GM19372 (cell line): Measurements from ENCODE around the gene AMBRA1.
"Not testable (repeated sequence)": the region's sequence is repeated elsewhere in the genome, so short reads cannot be mapped to it uniquely, and the experiment has no call there.

ENCODE experiments used
- ATAC-seq: cut with Tn5 transposase; IDR thresholded peaks from one replicate; pipeline ENCODE4 v1.9.1; 2021; ENCODE audit warnings: mild to moderate bottlenecking, low read depth, moderate library complexity; ENCODE audit not compliant: unreplicated experiment

AMBRA1 gene

GRCh38 chr11:46534711-46535110, 59.1 kb downstream of the AMBRA1 start:
- ATAC-seq: no peak

- ATAC-seq: no peak
Measured at GRCh38 chr11:46533396-46534100, 60.3 kb downstream of the AMBRA1 start.

DNA sequence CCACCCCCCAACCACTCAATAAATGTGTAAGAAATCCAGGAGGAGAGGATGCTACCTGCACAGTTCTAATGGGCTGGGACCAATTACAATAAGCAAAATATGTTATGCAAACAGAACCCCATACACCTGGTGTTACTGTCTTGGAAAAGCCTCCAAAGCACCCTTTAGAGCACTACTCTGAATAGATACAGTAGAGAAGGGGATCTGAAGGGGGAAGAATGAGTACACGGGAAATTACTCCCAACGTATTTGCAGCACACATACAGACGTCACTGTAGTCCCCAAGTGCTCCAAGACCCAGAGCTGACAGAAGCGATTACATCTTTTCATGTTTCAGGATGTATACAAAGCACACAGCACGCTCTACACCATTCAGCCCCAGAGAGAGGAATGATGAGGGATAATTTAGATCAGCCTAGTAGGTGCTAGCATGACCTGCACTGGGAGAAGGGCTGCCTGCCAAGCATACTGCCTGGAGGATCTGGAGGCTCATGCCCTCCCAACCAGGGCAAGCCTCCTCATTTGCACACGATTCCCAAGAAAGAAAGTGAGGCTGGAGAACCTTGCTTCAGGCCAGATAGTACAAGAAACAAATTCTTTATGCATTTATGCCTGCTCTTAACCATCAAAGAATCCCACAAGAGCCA, 63.8 kb downstream of the AMBRA1 start:
- ATAC-seq: no peak

DNA sequence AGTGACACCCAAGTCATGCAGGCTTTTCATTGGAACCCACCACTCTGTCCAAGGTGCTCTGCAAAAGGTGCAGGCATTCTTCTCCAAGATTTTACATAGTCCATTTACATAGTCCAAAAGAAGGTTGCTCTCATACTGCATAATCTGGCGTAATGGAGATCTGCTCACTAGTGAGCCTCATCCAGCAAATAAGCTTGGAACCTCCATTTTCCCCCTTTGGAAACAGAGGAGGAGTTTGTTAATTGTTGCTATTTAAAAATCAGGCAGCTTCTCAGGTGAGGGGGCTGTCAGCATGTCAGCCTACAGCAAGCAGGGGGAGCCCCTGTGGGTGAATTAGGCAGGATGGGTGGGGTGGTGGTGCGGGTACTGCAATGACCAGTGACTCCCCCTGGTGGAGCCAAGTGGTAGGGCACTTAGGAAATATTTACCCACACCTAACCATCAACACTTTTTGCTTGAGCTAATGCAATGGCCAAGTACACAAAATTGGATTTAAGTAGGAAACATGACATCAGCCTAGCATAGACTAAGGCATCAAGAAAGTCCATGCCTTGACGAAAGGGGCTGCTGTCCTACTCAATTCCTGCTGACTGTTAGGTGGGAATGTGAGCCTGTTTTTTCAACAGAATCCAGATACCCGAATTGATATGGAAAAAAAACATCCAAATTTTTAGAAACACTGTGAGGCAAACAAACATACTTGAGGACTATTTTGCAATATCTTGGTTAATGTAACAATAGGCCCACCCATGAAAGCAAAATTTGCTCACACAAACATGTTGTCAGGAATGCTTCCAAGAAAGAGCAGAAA, 64.5 kb downstream of the AMBRA1 start:
- no peak for ATAC-seq

DNA sequence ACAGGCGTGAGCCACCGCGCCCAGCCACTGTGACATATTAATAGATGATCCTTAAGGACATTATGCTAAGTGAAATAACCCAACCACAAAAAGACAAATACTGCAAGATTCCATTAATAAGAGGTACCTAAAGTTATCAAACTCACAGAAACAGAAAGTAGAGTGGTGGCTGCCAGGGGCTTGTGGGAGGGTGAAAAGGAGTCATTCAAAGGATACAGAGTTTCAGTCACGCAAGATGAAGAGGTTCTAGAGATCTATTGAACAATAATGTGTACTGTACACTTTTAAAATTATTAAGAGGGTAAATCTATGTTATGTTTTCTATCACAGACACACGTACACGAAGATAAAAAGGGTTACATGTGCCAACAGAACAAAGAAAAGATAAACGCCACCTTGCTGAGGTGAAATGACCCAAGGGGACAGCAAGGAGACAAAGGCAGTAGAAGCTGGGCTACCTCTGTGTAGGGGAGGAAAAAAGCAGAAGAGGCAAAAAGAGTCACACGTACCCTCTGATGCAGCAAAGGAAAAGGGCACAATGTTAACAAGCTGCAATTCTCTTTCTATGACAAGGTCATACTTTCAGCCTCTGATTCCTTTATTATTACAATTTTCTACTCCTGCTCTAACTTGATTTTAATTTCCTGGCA, 65.3 kb downstream of the AMBRA1 start:
- no peak for ATAC-seq

- ATAC-seq: no peak
Measured at GRCh38 chr11:46527591-46528130, 66.2 kb downstream of the AMBRA1 start.

DNA sequence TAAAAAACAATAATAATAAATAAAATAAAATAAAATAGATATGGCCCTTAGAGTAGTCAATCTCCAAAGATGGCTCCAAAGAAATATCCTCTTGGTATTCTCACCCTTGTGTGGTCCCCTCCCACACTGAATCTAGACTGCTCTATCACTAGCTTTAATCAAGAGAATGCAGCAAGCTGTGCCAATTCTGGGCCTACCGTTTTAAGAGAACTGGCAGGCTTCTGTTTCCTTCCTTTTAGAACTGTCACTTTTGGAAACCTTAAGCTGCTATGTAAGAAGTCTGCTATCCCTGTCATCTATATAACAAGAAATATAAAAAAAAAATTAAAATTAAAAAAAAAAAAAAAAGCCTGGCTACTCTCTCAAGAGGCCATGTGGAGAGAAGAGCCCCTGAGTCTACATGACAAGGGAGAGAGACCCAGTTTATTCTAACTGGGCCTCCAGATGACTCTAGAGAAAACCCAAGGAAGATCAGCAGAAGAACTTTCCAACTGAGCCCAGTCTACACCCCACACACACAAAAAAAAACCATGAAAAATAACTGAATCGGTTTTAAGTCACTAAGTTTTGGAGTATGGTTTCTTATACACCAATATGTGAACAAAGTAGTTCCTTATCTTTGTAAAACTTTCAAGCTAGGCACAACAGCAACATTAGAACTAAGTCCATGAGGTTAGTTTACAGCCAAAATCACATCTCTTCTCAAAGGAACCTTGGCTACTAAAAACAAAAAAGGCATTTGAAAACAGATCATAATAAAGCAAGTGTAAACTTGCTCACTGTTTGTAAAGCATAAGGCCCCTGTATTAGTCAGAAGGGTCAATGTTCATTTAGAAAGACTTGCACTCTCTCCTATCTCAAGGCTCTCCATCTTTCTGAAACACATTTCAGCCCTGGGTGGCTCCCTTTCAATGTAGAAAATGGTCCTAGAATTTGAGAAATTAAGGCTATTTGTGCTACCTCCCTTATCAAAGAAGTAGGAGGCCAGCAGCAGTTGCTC, 67.3 kb downstream of the AMBRA1 start:
- ATAC-seq: no peak

DNA sequence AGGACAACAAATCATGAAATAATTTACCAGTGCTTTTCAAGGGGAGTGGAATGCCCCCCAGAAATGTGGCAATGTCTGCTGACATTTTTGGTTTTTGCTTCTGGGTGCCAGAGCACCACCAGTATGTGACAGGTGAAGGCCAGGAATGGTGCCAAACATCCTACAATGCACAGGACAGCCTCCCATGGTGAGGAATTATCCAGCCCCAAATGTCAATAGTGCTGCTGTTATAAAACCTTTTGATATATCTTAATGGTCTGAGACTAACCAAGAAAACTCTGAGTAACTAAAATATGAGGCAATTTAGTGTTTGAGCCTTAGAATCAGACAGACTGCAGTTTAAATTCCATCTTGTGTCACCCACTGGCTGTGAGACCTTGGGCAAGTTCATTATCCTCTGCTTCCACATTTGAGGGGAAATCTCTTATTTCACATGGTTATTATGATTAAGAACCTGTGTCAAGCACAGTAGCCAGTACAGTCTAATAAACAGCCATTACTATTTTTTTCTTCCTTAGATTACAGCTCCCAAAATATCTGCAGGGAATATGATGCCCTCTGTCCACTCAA, 69.5 kb downstream of the AMBRA1 start:
- no peak for ATAC-seq

DNA sequence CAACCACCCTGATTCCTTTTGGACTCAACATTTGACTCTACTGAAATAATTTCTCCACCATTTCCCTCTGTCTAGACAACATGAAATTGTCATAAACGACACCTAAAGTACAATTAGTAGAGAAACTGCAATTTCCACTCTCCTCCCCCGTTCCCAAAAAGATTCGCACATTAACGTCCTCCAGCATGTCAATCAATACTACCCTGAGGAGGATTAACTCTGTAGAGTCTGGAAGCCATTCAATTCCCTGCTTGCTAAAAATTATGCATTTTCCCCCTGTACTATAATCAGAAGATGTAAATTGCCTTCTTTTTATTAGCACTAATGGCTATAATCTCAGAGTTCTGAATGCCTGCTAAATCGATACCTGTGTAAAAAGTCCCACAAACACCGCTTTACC, 70.5 kb downstream of the AMBRA1 start:
- ATAC-seq: no peak

DNA sequence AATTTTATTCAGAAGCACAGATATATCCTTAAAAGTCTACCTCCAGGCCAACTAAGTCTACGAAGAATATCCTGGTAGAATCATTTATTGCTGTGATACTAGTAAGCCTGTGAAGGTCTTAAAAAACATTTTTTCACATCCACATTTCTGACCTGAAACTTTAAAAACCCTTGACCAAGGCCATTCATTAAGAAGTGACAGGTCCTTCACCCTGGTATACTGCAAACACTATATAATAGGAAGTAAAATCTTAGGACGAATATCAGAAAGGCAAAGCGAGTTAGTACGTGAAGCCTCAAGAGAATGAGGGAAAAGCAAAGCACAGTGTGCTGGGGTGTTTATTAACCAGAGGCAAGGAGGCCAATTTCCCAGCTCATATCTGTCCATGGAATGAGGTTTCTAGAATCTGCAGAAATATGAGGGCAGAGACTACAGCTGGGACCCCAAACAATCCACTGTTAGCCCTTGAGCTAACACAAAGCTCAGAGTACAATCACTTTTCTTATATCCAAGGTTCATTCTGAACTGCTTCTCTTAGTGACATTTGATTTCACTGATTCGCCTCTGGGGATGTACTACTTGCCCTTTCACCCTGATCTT, 71.0 kb downstream of the AMBRA1 start:
- no peak for ATAC-seq

DNA sequence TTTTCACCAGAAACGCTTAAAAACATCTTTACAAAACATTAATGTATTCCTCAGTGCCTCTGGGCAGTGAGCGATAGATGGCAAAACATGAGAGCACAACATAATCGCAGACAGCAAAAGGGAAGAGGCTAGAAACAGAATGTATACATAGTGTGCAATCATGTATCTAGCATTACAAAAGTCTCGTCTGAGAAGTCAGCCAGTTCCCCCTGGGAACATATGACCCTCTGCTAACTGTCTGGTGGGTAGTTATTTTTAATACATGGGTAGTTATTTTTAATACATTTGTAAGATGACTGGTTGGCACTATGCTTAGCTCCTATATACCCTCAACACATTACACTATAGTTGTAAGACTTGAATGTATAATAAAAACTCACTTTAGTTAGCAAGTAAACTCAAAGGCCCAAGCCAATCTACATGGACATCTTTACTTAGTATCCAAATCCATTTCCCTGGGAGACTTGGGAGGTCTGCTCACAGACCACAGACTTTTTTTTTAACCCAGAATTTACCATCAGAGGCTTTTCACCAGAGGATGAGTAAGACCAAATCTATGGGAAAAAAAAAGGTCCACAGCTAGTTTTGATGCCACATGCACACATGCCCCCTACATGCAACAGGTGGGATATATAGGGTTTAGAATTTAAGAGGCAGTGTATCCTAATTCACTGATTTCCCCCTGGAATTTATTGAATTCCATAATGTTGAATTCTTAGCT, 71.7 kb downstream of the AMBRA1 start:
- no peak for ATAC-seq

DNA sequence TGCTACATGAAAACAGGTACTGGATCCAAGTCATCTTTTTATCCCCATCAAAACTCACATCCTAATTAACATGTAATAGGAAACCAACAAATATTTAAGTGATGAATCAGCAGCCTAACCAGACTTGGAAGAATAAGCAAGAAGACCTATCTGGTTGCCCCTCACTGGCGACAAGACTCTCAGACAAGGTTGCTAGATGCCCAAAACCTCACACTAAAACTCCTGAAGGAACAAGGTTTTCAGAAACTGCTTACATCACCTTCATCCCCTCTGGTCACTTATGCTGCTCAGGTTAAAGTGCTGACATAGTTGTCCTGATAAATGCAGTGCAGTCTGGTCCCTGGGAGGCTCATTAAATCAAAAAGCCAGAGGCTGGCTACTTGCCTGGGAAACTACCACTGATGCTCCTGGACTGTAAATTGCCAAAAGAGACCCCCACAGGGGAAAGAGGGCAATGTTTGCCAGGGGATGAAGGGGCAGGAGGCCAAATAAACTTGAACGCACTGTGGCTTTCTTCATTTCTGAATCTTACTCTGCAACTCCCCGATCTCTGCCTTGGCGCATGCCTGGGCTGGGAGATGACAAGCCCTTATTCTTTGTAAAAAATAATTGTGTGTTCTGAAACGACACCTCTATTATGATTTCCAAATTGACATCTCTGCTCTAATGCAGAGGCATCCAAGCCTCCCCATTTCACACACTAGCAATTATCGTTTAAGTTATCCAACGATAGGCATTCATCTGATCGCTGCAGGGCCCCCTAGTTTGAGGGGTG, 72.7 kb downstream of the AMBRA1 start:
- no peak for ATAC-seq

GRCh38 chr11:46519351-46519750, 74.5 kb downstream of the AMBRA1 start:
- ATAC-seq: no peak

- not testable (repeated sequence) for ATAC-seq
Measured at GRCh38 chr11:46518928-46519327, 74.9 kb downstream of the AMBRA1 start.

DNA sequence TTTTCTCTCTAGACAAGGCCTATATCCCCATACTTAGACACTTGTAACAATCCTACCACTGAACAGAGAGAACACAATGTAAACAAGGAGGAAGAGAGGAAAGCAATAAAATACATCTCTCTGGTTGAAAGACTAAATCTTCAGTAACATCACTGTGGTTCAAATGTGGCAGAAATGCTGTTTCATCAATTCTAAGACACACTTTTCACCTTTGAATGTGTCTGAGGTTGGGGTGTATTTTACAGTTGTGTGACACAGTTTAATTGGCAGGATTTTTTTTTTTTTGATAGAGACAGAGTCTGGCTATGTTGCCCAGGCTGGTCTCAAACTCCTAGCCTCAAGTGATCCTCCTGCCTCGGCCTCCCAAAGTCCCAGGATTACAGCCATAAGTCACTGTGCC, 79.5 kb downstream of the AMBRA1 start:
- ATAC-seq: no peak

DNA sequence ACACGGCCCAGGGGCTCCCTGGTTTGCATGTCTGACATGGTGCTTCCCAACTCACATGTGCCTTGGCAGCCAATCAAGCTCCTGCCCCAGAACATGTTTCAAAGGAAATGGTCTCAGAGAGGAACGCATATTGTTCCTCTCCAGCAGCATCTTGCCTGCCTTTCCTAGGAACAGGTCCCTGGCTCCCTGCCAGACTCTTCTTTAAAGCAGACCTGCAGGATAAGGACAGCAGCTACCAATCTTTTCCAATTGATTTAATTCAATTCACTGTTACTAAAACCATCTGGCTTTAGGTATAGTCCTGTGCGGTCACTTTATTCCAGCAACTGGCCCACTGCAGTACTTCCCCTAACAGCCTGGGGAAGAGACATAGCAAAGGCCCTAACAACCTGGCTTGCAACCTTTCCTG, 79.9 kb downstream of the AMBRA1 start:
- no peak for ATAC-seq

DNA sequence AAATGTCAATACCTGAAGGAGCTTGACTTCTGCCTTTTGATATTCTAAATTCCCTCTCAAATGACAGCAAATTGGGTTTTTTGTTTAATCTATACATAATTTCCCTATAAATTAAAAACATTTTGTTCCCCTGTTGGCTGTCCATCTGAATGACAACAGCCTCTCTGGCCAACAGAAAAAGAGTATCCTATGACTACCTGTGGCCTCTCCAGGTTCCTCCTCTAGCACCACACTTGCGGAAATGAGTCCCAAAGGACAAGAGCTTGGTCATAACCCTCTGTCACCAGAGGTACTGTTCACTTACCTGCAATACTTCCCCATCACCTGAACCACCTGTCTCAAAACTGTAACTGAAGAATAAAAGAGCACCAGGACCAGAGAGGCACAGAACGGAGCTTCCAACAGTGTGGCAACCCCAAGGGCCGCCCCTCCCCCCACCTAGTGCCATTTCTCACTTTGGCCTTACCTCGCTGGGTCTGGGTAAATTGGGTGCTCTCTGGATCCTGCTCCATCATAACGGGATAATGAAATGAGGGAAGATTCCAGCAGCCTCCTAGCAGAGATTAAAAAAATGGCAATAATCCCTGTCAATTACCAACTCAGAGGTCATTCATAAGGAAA, 81.5 kb downstream of the AMBRA1 start:
- no peak for ATAC-seq
